Measurements from ENCODE around the gene EP400. TPM values are rescaled to one million over a fixed set of nuclear protein-coding genes. Genes with fewer than 3 reads are reported as not detected.

EP400 gene
- total RNA-seq, 1 donor from 2014 or later = 51.3 TPM

DNA sequence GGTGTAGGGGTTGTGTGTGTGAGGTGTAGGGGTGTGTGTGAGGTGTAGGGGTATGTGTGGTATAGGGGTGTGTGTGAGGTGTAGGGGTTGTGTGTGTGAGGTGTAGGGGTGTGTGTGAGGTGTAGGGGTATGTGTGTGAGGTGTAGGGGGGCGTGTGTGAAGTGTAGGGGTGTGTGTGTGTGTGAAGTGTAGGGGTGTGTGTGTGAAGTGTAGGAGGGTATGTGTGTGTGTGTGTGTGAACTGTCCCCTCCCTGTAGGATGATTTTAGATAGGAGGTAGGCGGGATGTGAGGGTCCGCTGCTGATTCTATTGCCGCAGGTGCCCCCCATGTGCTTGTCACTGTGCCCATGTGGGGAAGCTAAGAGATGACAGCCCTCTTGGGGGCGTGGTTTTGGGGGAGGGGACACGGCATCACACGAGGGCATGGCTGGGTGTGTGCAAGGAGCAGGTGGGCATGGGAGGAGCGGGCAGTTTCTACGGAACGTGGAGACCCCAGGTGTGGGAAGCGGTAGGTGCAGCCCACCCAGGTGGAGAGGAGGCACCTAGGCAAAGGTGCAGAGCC lies 105.9 kb downstream of the EP400 start:
- H3K36me3 Mint-ChIP-seq (ENCODE audit: unreplicated experiment) = peaks cover 36% of the 10 kb centered on the region
- no peaks in the 10 kb centered on the region for H3K27me3 Mint-ChIP-seq (ENCODE audit: unreplicated experiment)
- TF ChIP-seq, protein P1, sequence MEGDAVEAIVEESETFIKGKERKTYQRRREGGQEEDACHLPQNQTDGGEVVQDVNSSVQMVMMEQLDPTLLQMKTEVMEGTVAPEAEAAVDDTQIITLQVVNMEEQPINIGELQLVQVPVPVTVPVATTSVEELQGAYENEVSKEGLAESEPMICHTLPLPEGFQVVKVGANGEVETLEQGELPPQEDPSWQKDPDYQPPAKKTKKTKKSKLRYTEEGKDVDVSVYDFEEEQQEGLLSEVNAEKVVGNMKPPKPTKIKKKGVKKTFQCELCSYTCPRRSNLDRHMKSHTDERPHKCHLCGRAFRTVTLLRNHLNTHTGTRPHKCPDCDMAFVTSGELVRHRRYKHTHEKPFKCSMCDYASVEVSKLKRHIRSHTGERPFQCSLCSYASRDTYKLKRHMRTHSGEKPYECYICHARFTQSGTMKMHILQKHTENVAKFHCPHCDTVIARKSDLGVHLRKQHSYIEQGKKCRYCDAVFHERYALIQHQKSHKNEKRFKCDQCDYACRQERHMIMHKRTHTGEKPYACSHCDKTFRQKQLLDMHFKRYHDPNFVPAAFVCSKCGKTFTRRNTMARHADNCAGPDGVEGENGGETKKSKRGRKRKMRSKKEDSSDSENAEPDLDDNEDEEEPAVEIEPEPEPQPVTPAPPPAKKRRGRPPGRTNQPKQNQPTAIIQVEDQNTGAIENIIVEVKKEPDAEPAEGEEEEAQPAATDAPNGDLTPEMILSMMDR (IDR thresholded peaks at IDR 0.05) = no peak
- no peaks in the 10 kb centered on the region for H3K9me3 Mint-ChIP-seq (ENCODE audit: unreplicated experiment)
- H3K4me3 Mint-ChIP-seq (ENCODE audit: unreplicated experiment) = no peak overlapping the region
- no peak for DNase-seq (ENCODE audit: extremely low spot score, unreplicated experiment)
- H3K27ac Mint-ChIP-seq (ENCODE audit: unreplicated experiment) = no peak overlapping the region
- H3K4me1 Mint-ChIP-seq (ENCODE audit: unreplicated experiment) = no peaks in the 10 kb centered on the region

DNA sequence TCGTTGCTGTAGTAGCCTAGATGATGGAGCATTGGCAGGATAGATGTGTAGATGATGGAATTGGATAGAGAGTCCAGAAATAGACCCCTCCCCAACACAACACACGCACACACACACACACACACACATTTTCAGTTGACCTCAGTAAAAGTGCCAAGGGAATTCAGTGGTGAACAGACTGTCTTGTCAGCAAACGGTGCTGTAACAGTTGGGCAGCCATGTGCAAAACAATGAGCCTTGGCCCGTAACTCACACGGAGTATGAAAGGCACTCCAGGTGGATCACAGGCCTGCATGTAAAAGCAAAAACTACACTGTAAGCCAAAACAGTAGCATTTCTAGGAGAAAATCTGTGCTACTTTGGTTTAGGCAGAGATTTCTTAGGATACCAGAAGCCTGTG lies 106.6 kb downstream of the EP400 start:
- no peak for DNase-seq (ENCODE audit: extremely low spot score, unreplicated experiment)
- Mint-ChIP-seq H3K9me3 (ENCODE audit: unreplicated experiment) (no peaks in the 10 kb centered on the region), H3K36me3 (ENCODE audit: unreplicated experiment) (peaks cover 34% of the 10 kb centered on the region), H3K27me3 (ENCODE audit: unreplicated experiment) (no peaks in the 10 kb centered on the region), H3K4me1 (ENCODE audit: unreplicated experiment) (no peaks in the 10 kb centered on the region), H3K27ac (ENCODE audit: unreplicated experiment) (no peak overlapping the region), H3K4me3 (ENCODE audit: unreplicated experiment) (no peak overlapping the region)
- TF ChIP-seq, protein P1 (IDR thresholded peaks at IDR 0.05) = no peak

DNA sequence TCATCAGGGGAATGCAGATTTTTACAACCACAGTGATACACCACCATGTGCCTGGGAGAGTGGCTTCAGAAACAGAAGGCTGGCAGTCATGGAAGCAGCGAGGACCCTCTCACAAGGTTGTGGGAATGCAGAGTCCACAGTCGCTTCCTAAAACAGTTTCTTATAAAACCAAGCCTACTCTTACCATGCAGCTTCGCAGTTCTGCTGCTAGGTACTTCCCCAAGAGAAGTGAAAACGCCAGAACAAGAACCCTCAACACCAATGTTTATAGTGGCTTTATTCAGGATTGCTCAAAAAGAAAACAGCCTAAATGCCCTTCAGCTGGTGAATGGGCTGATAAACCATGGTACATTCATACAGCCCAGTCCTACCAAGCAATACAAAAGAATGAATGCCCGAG lies 107.2 kb downstream of the EP400 start:
- Mint-ChIP-seq H3K27ac (ENCODE audit: unreplicated experiment) (no peak overlapping the region), H3K36me3 (ENCODE audit: unreplicated experiment) (peaks cover 34% of the 10 kb centered on the region), H3K4me1 (ENCODE audit: unreplicated experiment) (no peaks in the 10 kb centered on the region), H3K4me3 (ENCODE audit: unreplicated experiment) (no peak overlapping the region), H3K27me3 (ENCODE audit: unreplicated experiment) (no peaks in the 10 kb centered on the region), H3K9me3 (ENCODE audit: unreplicated experiment) (no peaks in the 10 kb centered on the region)
- no peak for DNase-seq (ENCODE audit: extremely low spot score, unreplicated experiment)
- TF ChIP-seq, protein P1 (IDR thresholded peaks at IDR 0.05) = no peak

DNA sequence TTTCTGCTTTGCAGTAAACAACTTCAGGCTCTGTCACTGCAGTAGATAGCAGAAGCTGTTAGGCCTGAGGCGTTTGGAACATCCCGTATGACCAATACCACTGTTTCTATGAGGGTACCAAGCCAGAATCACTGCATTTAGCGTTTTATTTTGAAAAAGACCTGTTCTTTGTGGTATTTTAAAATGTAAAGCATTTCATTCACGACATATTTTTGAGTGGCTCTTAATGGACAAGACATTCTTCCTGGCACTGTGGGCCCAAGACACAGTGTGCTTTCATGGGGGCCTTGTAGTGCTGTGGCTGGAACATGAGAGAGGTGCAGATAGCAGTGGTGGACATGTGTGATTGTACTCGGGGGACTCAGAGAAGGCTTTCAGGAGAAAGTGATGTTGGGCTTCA lies 107.9 kb downstream of the EP400 start:
- DNase-seq (ENCODE audit: extremely low spot score, unreplicated experiment) = no peak
- Mint-ChIP-seq H3K9me3 (ENCODE audit: unreplicated experiment) (no peaks in the 10 kb centered on the region), H3K4me1 (ENCODE audit: unreplicated experiment) (no peaks in the 10 kb centered on the region), H3K36me3 (ENCODE audit: unreplicated experiment) (peaks cover 32% of the 10 kb centered on the region), H3K4me3 (ENCODE audit: unreplicated experiment) (no peak overlapping the region), H3K27ac (ENCODE audit: unreplicated experiment) (no peak overlapping the region), H3K27me3 (ENCODE audit: unreplicated experiment) (no peaks in the 10 kb centered on the region)
- TF ChIP-seq, protein P1 (IDR thresholded peaks at IDR 0.05) = no peak

DNA sequence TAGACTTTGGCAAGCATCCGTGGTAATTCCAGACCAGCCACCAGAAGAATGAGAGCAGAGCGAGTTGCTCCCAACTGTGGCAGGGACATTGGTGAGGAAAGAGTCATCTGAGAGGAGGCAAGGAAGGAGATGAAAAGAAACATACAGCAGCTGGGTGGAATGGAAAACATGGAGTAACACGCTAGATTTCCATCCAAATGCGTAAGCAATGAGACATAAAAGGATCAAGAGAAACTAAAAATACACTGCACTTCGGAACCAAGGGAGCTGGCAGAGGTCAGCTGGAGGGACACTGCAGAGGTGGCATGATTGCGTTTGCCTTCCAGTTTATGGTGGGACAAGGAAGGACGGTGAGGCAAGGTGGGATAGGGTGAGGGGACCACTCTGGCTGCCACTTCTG lies 111.5 kb downstream of the EP400 start:
- Mint-ChIP-seq H3K4me3 (ENCODE audit: unreplicated experiment) (no peak overlapping the region), H3K27me3 (ENCODE audit: unreplicated experiment) (no peaks in the 10 kb centered on the region), H3K27ac (ENCODE audit: unreplicated experiment) (no peak overlapping the region), H3K9me3 (ENCODE audit: unreplicated experiment) (no peaks in the 10 kb centered on the region), H3K36me3 (ENCODE audit: unreplicated experiment) (peaks cover 40% of the 10 kb centered on the region), H3K4me1 (ENCODE audit: unreplicated experiment) (no peaks in the 10 kb centered on the region)
- DNase-seq (ENCODE audit: extremely low spot score, unreplicated experiment) = no peak
- TF ChIP-seq, protein P1 (IDR thresholded peaks at IDR 0.05) = no peak

Data from osteocyte (in vitro differentiated cells).